GM12865 (cell line): ENCODE measurements around the gene STK32B.
"Not testable (repeated sequence)": the region's sequence is repeated elsewhere in the genome, so short reads cannot be mapped to it uniquely, and the experiment has no call there.

Source experiments
- DNase-seq: peaks from one replicate; pipeline ENCODE4 v3.0.0; 2010; ENCODE audit warnings: low read depth
- H3K4me3 ChIP-seq: 2 replicates; pipeline ENCODE4 v1.5.1; 2011; ENCODE audit warnings: mild to moderate bottlenecking, low read depth, low read length, control low read depth
- TF ChIP-seq, protein P1 (sequence below): IDR thresholded peaks from 2 replicates; pipeline ENCODE4 v1.5.1; 2011; ENCODE audit warnings: low read length, control low read depth, low read depth, inconsistent platforms; ENCODE audit not compliant: insufficient read depth; ENCODE audit errors: missing control alignments

The STK32B gene

DNA sequence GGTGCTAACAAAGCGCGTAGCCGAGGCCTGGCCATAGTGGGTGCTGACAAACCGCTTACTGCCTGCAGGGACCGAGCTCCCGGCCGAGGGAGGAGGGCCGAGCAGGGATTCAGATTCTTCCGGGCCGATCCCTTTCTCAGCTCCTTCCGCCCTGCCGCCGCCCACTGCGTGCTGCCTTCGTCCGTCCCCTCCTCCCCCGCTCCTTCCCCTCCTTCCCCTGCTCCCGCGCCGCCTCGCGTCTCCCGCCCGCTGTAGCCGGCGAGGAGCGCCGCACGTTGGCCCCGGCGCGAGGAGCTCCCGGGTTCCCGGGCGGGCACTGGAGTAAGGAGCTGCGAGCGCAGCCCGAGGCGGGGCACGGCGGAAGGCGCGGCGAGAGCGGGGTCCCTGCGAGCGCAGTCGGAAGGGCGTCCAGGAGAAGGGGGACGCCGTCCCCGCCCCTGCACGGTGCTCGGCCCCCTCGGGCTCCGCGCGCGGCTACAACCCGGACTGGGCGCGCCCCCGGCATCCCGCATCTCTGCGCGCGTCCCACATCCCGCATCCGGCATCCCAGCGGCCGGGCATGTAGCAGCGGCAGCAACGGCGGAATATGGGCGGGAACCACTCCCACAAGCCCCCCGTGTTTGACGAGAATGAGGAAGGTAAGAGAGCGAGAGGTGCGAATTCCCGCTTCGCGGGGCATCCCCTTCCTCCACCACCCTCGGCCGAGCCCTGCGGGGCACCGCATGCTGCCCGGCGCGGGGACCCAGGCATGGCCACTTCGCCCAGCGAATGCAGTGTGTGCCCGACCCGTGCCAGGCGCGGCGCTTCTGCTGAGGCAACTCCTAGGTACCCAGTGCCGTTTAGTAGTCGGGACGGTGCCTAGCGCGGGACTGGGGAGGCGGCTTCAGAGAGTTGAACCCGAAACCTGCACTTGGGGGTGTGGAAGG, at the start of gene STK32B:
STK32B (plus strand) TSS at position 203 of the 926 bp plus-strand sequence.
- peak; percentile 20 for DNase-seq
- no peak within 1 kb of the TSS; the same call in 1 of the 2 replicates for H3K4me3 ChIP-seq
- TF ChIP-seq, protein P1, sequence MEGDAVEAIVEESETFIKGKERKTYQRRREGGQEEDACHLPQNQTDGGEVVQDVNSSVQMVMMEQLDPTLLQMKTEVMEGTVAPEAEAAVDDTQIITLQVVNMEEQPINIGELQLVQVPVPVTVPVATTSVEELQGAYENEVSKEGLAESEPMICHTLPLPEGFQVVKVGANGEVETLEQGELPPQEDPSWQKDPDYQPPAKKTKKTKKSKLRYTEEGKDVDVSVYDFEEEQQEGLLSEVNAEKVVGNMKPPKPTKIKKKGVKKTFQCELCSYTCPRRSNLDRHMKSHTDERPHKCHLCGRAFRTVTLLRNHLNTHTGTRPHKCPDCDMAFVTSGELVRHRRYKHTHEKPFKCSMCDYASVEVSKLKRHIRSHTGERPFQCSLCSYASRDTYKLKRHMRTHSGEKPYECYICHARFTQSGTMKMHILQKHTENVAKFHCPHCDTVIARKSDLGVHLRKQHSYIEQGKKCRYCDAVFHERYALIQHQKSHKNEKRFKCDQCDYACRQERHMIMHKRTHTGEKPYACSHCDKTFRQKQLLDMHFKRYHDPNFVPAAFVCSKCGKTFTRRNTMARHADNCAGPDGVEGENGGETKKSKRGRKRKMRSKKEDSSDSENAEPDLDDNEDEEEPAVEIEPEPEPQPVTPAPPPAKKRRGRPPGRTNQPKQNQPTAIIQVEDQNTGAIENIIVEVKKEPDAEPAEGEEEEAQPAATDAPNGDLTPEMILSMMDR = no peak

GRCh38 chr4:5001641-5002040, 49.6 kb upstream of the STK32B start:
- DNase-seq, H3K4me3 ChIP-seq: not testable (repeated sequence)

DNA sequence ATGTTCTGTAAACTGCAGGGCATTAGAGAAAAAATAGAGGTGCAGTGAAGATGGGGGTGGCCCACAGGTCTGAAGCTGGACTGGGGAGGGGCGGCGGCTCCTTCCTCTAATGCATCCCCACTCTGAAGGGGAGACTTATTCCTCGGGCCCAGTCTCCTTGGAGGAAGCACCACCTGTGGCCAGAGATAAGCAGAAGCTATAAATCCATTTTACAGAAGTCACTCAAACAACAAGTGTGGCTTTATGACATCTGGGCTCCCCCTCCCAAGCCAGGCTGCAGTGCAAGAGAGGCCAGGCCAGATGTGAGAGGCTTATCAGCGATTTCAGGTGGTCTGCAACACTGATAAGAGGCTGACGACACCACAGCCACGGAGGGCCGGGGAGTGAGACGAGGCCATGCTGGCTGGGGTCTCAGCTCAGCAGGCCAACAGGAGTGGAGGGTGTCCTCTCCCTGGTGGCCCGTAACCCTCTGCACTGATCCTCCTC, 47.9 kb upstream of the STK32B start:
- H3K4me3 ChIP-seq = no peak overlapping the region
- no peak for DNase-seq
- TF ChIP-seq, protein P1 = no peak

- TF ChIP-seq, protein P1 = no peak
- no peak for DNase-seq
- no peak overlapping the region for H3K4me3 ChIP-seq
Observed at GRCh38 chr4:5003918-5004317, 47.4 kb upstream of the STK32B start.

GRCh38 chr4:5004496-5004895, 46.8 kb upstream of the STK32B start:
- no peak for DNase-seq
- H3K4me3 ChIP-seq = no peak overlapping the region
- TF ChIP-seq, protein P1 = no peak

DNA sequence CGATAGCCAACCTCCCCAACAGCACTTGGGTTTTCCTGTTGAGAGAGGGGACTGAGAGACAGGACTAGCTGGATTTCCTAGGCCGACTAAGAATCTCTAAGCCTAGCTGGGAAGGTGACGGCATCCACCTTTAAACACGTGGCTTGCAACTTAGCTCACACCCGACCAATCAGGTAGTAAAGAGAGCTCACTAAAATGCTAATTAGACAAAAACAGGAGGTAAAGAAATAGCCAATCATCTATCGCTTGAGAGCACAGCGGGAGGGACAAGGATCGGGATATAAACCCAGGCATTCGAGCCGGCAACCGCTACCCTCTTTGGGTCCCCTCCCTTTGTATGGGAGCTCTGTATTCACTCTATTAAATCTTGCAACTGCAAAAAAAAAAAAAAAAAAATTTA, 44.3 kb upstream of the STK32B start:
- H3K4me3 ChIP-seq, DNase-seq: not testable (repeated sequence)

GRCh38 chr4:5009796-5010195, 41.5 kb upstream of the STK32B start:
- no peak overlapping the region for H3K4me3 ChIP-seq
- TF ChIP-seq, protein P1 = no peak
- DNase-seq = no peak

DNA sequence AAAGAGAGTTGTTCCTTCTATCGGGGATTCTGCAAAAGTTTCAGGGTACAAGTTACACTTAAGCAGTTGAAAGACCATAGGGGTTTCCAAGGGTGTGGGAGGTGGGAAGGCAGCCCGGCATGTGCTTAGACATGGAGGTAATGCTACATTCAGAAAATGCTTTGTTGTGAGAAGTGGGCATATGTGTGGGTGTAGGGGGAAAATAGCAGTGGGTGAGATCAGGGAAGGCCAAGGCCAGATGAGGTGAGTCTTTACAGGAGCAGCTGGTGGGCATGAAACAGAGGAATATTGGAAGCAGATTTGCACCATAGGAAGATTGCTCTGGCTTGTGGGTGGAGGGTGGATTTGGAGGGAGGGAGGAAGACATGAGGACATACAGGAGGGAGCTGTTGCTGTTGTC, 40.3 kb upstream of the STK32B start:
- TF ChIP-seq, protein P1 = no peak
- no peak for DNase-seq
- no peak overlapping the region for H3K4me3 ChIP-seq
